Panc1 (cell line): ENCODE results near the gene GGCX.

ENCODE experiments used
- SIN3A ChIP-seq: IDR thresholded peaks from 2 replicates; pipeline ENCODE4 v1.6.1; 2012; ENCODE audit warnings: low read depth, mild to moderate bottlenecking, low read length, moderate library complexity, borderline replicate concordance; ENCODE audit not compliant: insufficient read depth
- TF ChIP-seq, protein P1 (sequence below): fragments of 450-650 bp; IDR thresholded peaks from 2 replicates; pipeline ENCODE4 v1.5.1; 2017; ENCODE audit warnings: mild to moderate bottlenecking

DNA sequence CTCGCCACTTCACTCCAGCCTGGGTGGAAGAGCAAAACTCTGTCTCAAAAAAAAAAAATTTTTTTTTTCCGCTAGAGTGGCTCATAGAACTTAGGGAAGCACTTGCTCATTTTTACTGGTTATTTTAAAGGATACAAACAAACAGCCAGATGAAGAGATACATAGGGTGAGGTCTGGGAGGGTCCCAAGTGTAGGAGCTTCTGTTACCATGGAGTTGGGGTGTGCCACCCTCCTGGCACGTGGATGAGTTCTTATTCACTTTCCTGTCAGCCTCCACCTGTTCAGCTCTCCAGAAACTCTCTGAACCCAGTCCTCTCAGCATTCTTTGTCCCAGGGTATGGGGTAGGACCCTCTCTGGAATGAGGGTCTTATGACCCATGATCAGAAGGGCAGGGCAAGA lies 27.2 kb downstream of the GGCX start:
- TF ChIP-seq, protein P1, sequence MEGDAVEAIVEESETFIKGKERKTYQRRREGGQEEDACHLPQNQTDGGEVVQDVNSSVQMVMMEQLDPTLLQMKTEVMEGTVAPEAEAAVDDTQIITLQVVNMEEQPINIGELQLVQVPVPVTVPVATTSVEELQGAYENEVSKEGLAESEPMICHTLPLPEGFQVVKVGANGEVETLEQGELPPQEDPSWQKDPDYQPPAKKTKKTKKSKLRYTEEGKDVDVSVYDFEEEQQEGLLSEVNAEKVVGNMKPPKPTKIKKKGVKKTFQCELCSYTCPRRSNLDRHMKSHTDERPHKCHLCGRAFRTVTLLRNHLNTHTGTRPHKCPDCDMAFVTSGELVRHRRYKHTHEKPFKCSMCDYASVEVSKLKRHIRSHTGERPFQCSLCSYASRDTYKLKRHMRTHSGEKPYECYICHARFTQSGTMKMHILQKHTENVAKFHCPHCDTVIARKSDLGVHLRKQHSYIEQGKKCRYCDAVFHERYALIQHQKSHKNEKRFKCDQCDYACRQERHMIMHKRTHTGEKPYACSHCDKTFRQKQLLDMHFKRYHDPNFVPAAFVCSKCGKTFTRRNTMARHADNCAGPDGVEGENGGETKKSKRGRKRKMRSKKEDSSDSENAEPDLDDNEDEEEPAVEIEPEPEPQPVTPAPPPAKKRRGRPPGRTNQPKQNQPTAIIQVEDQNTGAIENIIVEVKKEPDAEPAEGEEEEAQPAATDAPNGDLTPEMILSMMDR = no peak
- no peak for TF ChIP-seq SIN3A
